SK-N-SH (cell line): ENCODE results near the gene RABGGTA.

ENCODE experiments used
- CHD2 ChIP-seq: fragments of 150-350 bp; IDR thresholded peaks from 2 replicates; pipeline ENCODE4 v1.6.1; 2018; ENCODE audit warnings: low read length; ENCODE audit not compliant: partially characterized antibody
- CTCF ChIP-seq: fragments of 200-600 bp; sonication (generic); IDR thresholded peaks from 2 replicates; pipeline ENCODE4 v1.6.1; 2017; ENCODE audit warnings: antibody characterized with exemption, mild to moderate bottlenecking, moderate library complexity
- RAD21 ChIP-seq: IDR thresholded peaks from 2 replicates; pipeline ENCODE4 v1.6.1; 2012; ENCODE audit warnings: mild to moderate bottlenecking, low read length
- REST ChIP-seq: IDR thresholded peaks from 2 replicates; pipeline ENCODE4 v1.6.1; 2012; ENCODE audit warnings: mild to moderate bottlenecking, low read depth, low read length, moderate library complexity
- RXRA ChIP-seq: IDR thresholded peaks from 2 replicates; pipeline ENCODE4 v1.4.0; 2012; ENCODE audit warnings: low read depth, mild to moderate bottlenecking, borderline replicate concordance
- ZBTB33 ChIP-seq: IDR thresholded peaks from 2 replicates; pipeline ENCODE4 v1.4.0; 2012; ENCODE audit warnings: low read depth, borderline replicate concordance

- TF ChIP-seq CTCF (no peak), RAD21 (no peak), ZBTB33 (no peak), CHD2 (no peak), REST (no peak), RXRA (no peak)
Measured at GRCh38 chr14:24246765-24247212, 24.6 kb downstream of the RABGGTA start.
